Stomach (tissue), 4 donors: Measurements from ENCODE around the gene SLC2A10.

ENCODE experiments used
- EP300 ChIP-seq: sonication (generic); formaldehyde crosslinking; IDR thresholded peaks from one replicate; pipeline ENCODE4 v1.6.1; 2017; ENCODE audit warnings: antibody characterized with exemption
- POLR2A ChIP-seq, 4 donors: fragments of 450-650 bp; IDR thresholded peaks; one replicate each; pipeline ENCODE4 v1.6.1; 2016; ENCODE audit warnings: antibody characterized with exemption in 4 of 4, control low read depth in 2 of 4, mild to moderate bottlenecking in 1 of 4, moderate library complexity in 1 of 4
- TF ChIP-seq, protein P1 (sequence below), 7 experiments: fragments of 450-650 bp in 4 of 7; fragments of 200-600 bp in 3 of 7; sonication (generic) in 3 of 7; IDR thresholded peaks; one replicate each; pipeline ENCODE4 v1.5.1; 2016 to 2019; ENCODE audit warnings: antibody characterized with exemption in 7 of 7, control low read depth in 2 of 7, mild to moderate bottlenecking in 1 of 7

DNA sequence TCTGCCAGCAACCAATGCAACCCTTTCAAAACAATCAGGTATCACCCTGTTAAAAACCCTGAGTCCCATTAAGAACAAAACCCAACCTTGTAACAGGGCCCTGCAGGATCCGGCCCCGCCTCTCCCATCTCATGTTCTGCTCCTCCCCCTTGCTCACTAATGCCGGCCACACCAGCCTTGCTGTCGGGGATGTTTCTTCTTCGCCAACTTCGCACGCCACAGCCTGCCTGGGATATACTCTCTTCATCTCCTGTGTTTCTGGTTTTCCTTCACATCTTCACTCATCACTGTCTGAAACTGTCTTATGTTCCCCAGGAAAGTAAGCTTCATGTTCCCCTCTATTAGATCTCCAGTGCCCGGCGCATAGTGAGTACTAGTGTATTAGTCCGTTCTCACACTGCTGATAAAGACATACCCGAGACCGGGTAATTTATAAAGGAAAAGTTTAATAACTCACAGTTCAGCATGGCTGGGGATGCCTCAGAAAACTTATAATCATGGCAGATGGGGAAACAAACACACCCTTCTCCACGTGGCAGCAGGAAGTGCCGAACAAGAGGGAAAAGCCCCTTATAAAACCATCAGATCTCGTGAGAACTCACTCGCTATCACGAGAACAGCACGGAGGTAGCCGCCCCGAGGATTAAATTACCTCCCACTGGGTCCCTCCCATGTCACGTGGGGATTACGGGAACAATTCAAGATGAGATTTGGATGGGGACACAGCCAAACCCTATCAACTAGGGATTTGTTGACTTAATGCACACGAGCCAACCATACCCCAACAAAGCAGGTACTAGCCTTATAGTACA, 25.3 kb upstream of the SLC2A10 start:
- TF ChIP-seq, protein P1, sequence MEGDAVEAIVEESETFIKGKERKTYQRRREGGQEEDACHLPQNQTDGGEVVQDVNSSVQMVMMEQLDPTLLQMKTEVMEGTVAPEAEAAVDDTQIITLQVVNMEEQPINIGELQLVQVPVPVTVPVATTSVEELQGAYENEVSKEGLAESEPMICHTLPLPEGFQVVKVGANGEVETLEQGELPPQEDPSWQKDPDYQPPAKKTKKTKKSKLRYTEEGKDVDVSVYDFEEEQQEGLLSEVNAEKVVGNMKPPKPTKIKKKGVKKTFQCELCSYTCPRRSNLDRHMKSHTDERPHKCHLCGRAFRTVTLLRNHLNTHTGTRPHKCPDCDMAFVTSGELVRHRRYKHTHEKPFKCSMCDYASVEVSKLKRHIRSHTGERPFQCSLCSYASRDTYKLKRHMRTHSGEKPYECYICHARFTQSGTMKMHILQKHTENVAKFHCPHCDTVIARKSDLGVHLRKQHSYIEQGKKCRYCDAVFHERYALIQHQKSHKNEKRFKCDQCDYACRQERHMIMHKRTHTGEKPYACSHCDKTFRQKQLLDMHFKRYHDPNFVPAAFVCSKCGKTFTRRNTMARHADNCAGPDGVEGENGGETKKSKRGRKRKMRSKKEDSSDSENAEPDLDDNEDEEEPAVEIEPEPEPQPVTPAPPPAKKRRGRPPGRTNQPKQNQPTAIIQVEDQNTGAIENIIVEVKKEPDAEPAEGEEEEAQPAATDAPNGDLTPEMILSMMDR (IDR thresholded peaks at IDR 0.05): no peak
- TF ChIP-seq EP300: no peak
- TF ChIP-seq POLR2A (IDR thresholded peaks at IDR 0.05): no peak
